ENCODE results near the gene OR1C1. TPM values are rescaled to one million over a fixed set of nuclear protein-coding genes. Genes with fewer than 3 reads are reported as not detected.

Gene OR1C1
- not detected in 2 replicates for total RNA-seq
- total RNA-seq (2013) = not detected
- not detected in 2 replicates for polyA plus RNA-seq
- not detected in 2 replicates for polyA minus RNA-seq

- 94% methylated on average over 2 of the region's 3 CpGs for WGBS (ENCODE audit: insufficient coverage)
These were observed at the start of gene OR1C1 for GRCh38 chr1:247760456-247760855. Gene OR1C1 (minus strand): TSS chr1:247760556. CDS start chr1:247758406, 2,150 bp downstream.

GRCh38 chr1:247797518-247797917 is 37.2 kb upstream of the OR1C1 start:
- H3K27ac ChIP-seq (ENCODE audit: low read length in 2 of 2) = no peak overlapping the region
- H4K20me1 ChIP-seq (ENCODE audit: control insufficient read depth, insufficient read depth, low read length, poor library complexity, severe bottlenecking) = no peaks in the 10 kb centered on the region
- TF ChIP-seq CTCF (IDR thresholded peaks at IDR 0.05) = no peak
- no peak for TF ChIP-seq EZH2 (IDR thresholded peaks at IDR 0.05; ENCODE audit: borderline replicate concordance, insufficient read depth, low read depth, low read length, poor library complexity, severe bottlenecking)
- no peak overlapping the region for H3K4me2 ChIP-seq (replicated peaks; ENCODE audit: low read depth, low read length, poor library complexity, severe bottlenecking)
- CTCF ChIA-PET = no interaction called here
- no peak overlapping the region for H3K27ac Mint-ChIP-seq
- no peaks in the 10 kb centered on the region for H3K9me3 ChIP-seq (ENCODE audit: control extremely low read depth in 1 of 3, control insufficient read depth in 2 of 3, insufficient read depth in 1 of 3, low read length in 2 of 3)
- DNase-seq (no peak), ATAC-seq (ENCODE audit: low read depth) (no peak)
- H3K79me2 ChIP-seq (ENCODE audit: control insufficient read depth, insufficient read depth, low read length) = no peaks in the 10 kb centered on the region
- intact Hi-C loops (cut with micrococcal nuclease) = no loop called here
- no peak overlapping the region for H3K4me3 Mint-ChIP-seq
- H3K4me1 ChIP-seq (ENCODE audit: control insufficient read depth in 2 of 2, insufficient read depth in 2 of 2, low read length in 2 of 2) = no peaks in the 10 kb centered on the region
- 0% methylated on average over 1 of the region's 2 CpGs for WGBS (ENCODE audit: insufficient coverage)
- H3K4me3 ChIP-seq (ENCODE audit: control extremely low read depth in 1 of 5, extremely low read depth in 1 of 5, insufficient read depth in 1 of 5, low read depth in 2 of 5, low read length in 4 of 5) = no peak overlapping the region
- no peaks in the 10 kb centered on the region for H3K4me1 Mint-ChIP-seq
- H3K27me3 Mint-ChIP-seq = no peaks in the 10 kb centered on the region
- H3K9me3 Mint-ChIP-seq (ENCODE audit: insufficient read depth) = peaks cover 2% of the 10 kb centered on the region
- no peak overlapping the region for H2AFZ ChIP-seq (ENCODE audit: insufficient read depth, low read depth, low read length, poor library complexity, severe bottlenecking)
- H3K9ac ChIP-seq (ENCODE audit: low read length) = no peak overlapping the region
- POLR2A ChIA-PET = no interaction called here
- H3K36me3 ChIP-seq (replicated peaks in 1 of 2; ENCODE audit: control extremely low read depth in 1 of 2, control insufficient read depth in 1 of 2, extremely low read depth in 1 of 2, insufficient read depth in 2 of 2, low read length in 1 of 2) = no peaks in the 10 kb centered on the region
- H3K27me3 ChIP-seq (replicated peaks in 1 of 4; ENCODE audit: control extremely low read depth in 1 of 4, control insufficient read depth in 3 of 4, insufficient read depth in 4 of 4, low read length in 3 of 4) = no peaks in the 10 kb centered on the region

More at GRCh38 chr1:247760456-247760855, at the start of gene OR1C1:
- DNase-seq (no peak), ATAC-seq (ENCODE audit: low read depth) (no peak)
- TF ChIP-seq EZH2 (IDR thresholded peaks at IDR 0.05; ENCODE audit: borderline replicate concordance, insufficient read depth, low read depth, low read length, poor library complexity, severe bottlenecking) (no peak), CTCF (IDR thresholded peaks at IDR 0.05) (no peak)
- ChIA-PET CTCF (no interaction called here), POLR2A (no interaction called here)
- H4K20me1 ChIP-seq (ENCODE audit: control insufficient read depth, insufficient read depth, low read length, poor library complexity, severe bottlenecking) = no peaks in the 10 kb centered on the region
- H3K9me3 ChIP-seq (ENCODE audit: control extremely low read depth in 1 of 3, control insufficient read depth in 2 of 3, insufficient read depth in 1 of 3, low read length in 2 of 3) = no peaks in the 10 kb centered on the region
- H3K9me3 Mint-ChIP-seq (ENCODE audit: insufficient read depth) = no peaks in the 10 kb centered on the region
- no peaks in the 10 kb centered on the region for H3K79me2 ChIP-seq (ENCODE audit: control insufficient read depth, insufficient read depth, low read length)
- no peaks in the 10 kb centered on the region for H3K4me1 ChIP-seq (ENCODE audit: control insufficient read depth in 2 of 2, insufficient read depth in 2 of 2, low read length in 2 of 2)
- intact Hi-C loops (cut with micrococcal nuclease) = no loop called here
- no peaks in the 10 kb centered on the region for H3K4me1 Mint-ChIP-seq
- no peak within 1 kb of the TSS for H3K4me3 ChIP-seq (ENCODE audit: control extremely low read depth in 1 of 5, extremely low read depth in 1 of 5, insufficient read depth in 1 of 5, low read depth in 2 of 5, low read length in 4 of 5)
- no peaks in the 10 kb centered on the region for H3K27me3 ChIP-seq (replicated peaks in 1 of 4; ENCODE audit: control extremely low read depth in 1 of 4, control insufficient read depth in 3 of 4, insufficient read depth in 4 of 4, low read length in 3 of 4)
- H3K27ac Mint-ChIP-seq = no peak within 1 kb of the TSS
- no peak within 1 kb of the TSS for H3K4me2 ChIP-seq (replicated peaks; ENCODE audit: low read depth, low read length, poor library complexity, severe bottlenecking)
- H2AFZ ChIP-seq (ENCODE audit: insufficient read depth, low read depth, low read length, poor library complexity, severe bottlenecking) = no peak within 1 kb of the TSS
- H3K27me3 Mint-ChIP-seq = no peaks in the 10 kb centered on the region
- no peak within 1 kb of the TSS for H3K9ac ChIP-seq (ENCODE audit: low read length)
- no peak within 1 kb of the TSS for H3K4me3 Mint-ChIP-seq
- H3K36me3 ChIP-seq (replicated peaks in 1 of 2; ENCODE audit: control extremely low read depth in 1 of 2, control insufficient read depth in 1 of 2, extremely low read depth in 1 of 2, insufficient read depth in 2 of 2, low read length in 1 of 2) = no peaks in the 10 kb centered on the region
- no peak within 1 kb of the TSS for H3K27ac ChIP-seq (ENCODE audit: low read length in 2 of 2)
